Chondrocyte (in vitro differentiated cells): ENCODE measurements around the gene PLCH1. TPM values are rescaled to one million over a fixed set of nuclear protein-coding genes. Genes with fewer than 3 reads are reported as not detected.

Source experiments
- DNase-seq: peaks from one replicate; pipeline ENCODE4 v3.0.0; 2021; ENCODE audit warnings: mixed read lengths, low spot score
- H3K27ac Mint-ChIP-seq: one replicate; pipeline ENCODE4 v1.8.0; 2021; ENCODE audit warnings: mild to moderate bottlenecking, moderate library complexity, mixed read lengths; ENCODE audit not compliant: unreplicated experiment
- H3K27me3 Mint-ChIP-seq: 2 replicates; pipeline ENCODE4 v1.8.0; 2021; ENCODE audit warnings: low read depth, mixed read lengths
- H3K36me3 Mint-ChIP-seq: 2 replicates; pipeline ENCODE4 v1.8.0; 2021; ENCODE audit warnings: low read depth, mixed read lengths
- H3K4me1 Mint-ChIP-seq: 2 replicates; pipeline ENCODE4 v1.8.0; 2021; ENCODE audit warnings: low read depth, mild to moderate bottlenecking, mixed read lengths
- H3K4me3 Mint-ChIP-seq: one replicate; pipeline ENCODE4 v1.8.0; 2021; ENCODE audit warnings: mild to moderate bottlenecking, moderate library complexity, mixed read lengths; ENCODE audit not compliant: unreplicated experiment
- H3K9me3 Mint-ChIP-seq: 2 replicates; pipeline ENCODE4 v1.8.0; 2021; ENCODE audit warnings: low read depth, mixed read lengths
- CTCF ChIP-seq: fragments of 200-600 bp; sonication (generic); IDR thresholded peaks from 2 replicates; pipeline ENCODE4 v1.5.0; 2021; ENCODE audit warnings: antibody characterized with exemption, mild to moderate bottlenecking, moderate library complexity
- total RNA-seq: library from RNA; stranded (reverse); gene quantifications from 3 replicates; pipeline ENCODE4 v1.2.1, GENCODE V29; 2021

PLCH1 gene
- total RNA-seq, 1 donor from 2014 or later, result 0.17 TPM

- TF ChIP-seq CTCF, result no peak
- no peak overlapping the region for H3K27ac Mint-ChIP-seq
- no peak for DNase-seq
- H3K4me3 Mint-ChIP-seq, result no peak overlapping the region
- no peaks in the 10 kb centered on the region for H3K4me1 Mint-ChIP-seq
- no peaks in the 10 kb centered on the region for H3K9me3 Mint-ChIP-seq
- peaks cover 35% of the 10 kb centered on the region for H3K27me3 Mint-ChIP-seq
- no peaks in the 10 kb centered on the region for H3K36me3 Mint-ChIP-seq
Observed at GRCh38 chr3:155354658-155355057, 390.2 kb downstream of the PLCH1 start.

GRCh38 chr3:155352900-155353490 is 391.9 kb downstream of the PLCH1 start:
- Mint-ChIP-seq H3K4me3 (no peak overlapping the region), H3K27me3 (peaks cover 25% of the 10 kb centered on the region), H3K9me3 (no peaks in the 10 kb centered on the region), H3K4me1 (no peaks in the 10 kb centered on the region), H3K27ac (no peak overlapping the region), H3K36me3 (no peaks in the 10 kb centered on the region)
- DNase-seq, result no peak
- TF ChIP-seq CTCF, result peak; percentile 86

- H3K4me1 Mint-ChIP-seq, result no peaks in the 10 kb centered on the region
- H3K4me3 Mint-ChIP-seq, result no peak overlapping the region
- no peak for TF ChIP-seq CTCF
- H3K9me3 Mint-ChIP-seq, result no peaks in the 10 kb centered on the region
- H3K27ac Mint-ChIP-seq, result no peak overlapping the region
- no peak for DNase-seq
- H3K27me3 Mint-ChIP-seq, result peaks cover 18% of the 10 kb centered on the region
- H3K36me3 Mint-ChIP-seq, result no peaks in the 10 kb centered on the region
Observed at GRCh38 chr3:155350571-155350970, 394.3 kb downstream of the PLCH1 start.

- Mint-ChIP-seq H3K4me1 (no peaks in the 10 kb centered on the region), H3K27ac (no peak overlapping the region), H3K27me3 (peaks cover 17% of the 10 kb centered on the region), H3K36me3 (no peaks in the 10 kb centered on the region), H3K4me3 (no peak overlapping the region), H3K9me3 (no peaks in the 10 kb centered on the region)
- DNase-seq, result no peak
- no peak for TF ChIP-seq CTCF
Observed at GRCh38 chr3:155347901-155348300, 397.0 kb downstream of the PLCH1 start.

GRCh38 chr3:155342344-155342743 is 402.5 kb downstream of the PLCH1 start:
- Mint-ChIP-seq H3K27ac (no peak overlapping the region), H3K9me3 (no peaks in the 10 kb centered on the region), H3K4me1 (no peaks in the 10 kb centered on the region), H3K36me3 (no peaks in the 10 kb centered on the region), H3K27me3 (peaks cover 18% of the 10 kb centered on the region), H3K4me3 (no peak overlapping the region)
- no peak for DNase-seq
- TF ChIP-seq CTCF, result no peak
